GM19193 (cell line): ENCODE data around the gene GOLGA8M.
"Not testable (repeated sequence)": the region's sequence is repeated elsewhere in the genome, so short reads cannot be mapped to it uniquely, and the experiment has no call there.

ENCODE experiments used
- POLR2A ChIP-seq: IDR thresholded peaks from 4 replicates; pipeline ENCODE4 v1.6.1; 2011; ENCODE audit not compliant: insufficient read depth, insufficient read length; ENCODE audit errors: extremely low read depth

Gene GOLGA8M, protein sequence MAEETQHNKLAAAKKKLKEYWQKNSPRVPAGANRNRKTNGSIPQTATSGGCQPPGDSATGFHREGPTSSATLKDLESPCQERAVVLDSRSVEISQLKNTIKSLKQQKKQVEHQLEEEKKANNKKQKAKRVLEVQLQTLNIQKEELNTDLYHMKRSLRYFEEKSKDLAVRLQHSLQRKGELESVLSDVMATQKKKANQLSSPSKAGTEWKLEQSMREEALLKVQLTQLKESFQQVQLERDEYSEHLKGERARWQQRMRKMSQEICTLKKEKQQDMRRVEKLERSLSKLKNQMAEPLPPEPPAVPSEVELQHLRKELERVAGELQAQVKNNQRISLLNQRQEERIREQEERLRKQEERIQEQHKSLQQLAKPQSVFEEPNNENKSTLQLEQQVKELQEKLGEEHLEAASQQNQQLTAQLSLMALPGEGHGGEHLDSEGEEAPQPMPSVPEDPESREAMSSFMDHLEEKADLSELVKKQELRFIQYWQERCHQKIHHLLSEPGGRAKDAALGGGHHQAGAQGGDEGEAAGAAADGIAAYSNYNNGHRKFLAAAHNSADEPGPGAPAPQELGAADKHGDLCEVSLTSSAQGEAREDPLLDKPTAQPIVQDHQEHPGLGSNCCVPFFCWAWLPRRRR

GRCh38 chr15:28712270-28712669 is at the start of gene GOLGA8M:
Gene GOLGA8M, minus strand, starts transcription at chr15:28712421. Its CDS starts 98 bp downstream, at chr15:28712323.
- not testable (repeated sequence) for TF ChIP-seq POLR2A

- no peak for TF ChIP-seq POLR2A
Measured at GRCh38 chr15:28726102-28726501, 13.9 kb upstream of the GOLGA8M start.

- no peak for TF ChIP-seq POLR2A
Measured at GRCh38 chr15:28725556-28725955, 13.3 kb upstream of the GOLGA8M start.
